SW 1271 (cell line): ENCODE measurements around the gene IER2.
A peak's percentile ranks its signal among the peaks of the same experiment; 100 is the strongest.

Experiments
- DNase-seq, 2 experiments: peaks; one replicate each; lab custom pipeline; 2025; lab: John Stamatoyannopoulos, UW

IER2 gene

GRCh38 chr19:13118424-13119193 is 31.6 kb upstream of the IER2 start:
- DNase-seq, result peak in 1 of 2 experiments; percentile 34

- no peak for DNase-seq
These were observed 30.6 kb upstream of the IER2 start for GRCh38 chr19:13119627-13120026.

- no peak for DNase-seq
These were observed 30.2 kb upstream of the IER2 start for GRCh38 chr19:13120031-13120430.

GRCh38 chr19:13120817-13121216 is 29.4 kb upstream of the IER2 start:
- DNase-seq, result no peak

- DNase-seq, result no peak
These were observed 28.5 kb upstream of the IER2 start for GRCh38 chr19:13121551-13122274.

- DNase-seq, result no peak
These were observed 27.8 kb upstream of the IER2 start for GRCh38 chr19:13122275-13122878.

- DNase-seq, result no peak
These were observed 26.9 kb upstream of the IER2 start for GRCh38 chr19:13122980-13123957.

GRCh38 chr19:13127051-13127450 is 23.2 kb upstream of the IER2 start:
- DNase-seq, result no peak

- DNase-seq, result no peak
These were observed 22.2 kb upstream of the IER2 start for GRCh38 chr19:13127811-13128575.

- no peak for DNase-seq
These were observed 21.6 kb upstream of the IER2 start for GRCh38 chr19:13128583-13128982.

GRCh38 chr19:13129384-13129783 is 20.8 kb upstream of the IER2 start:
- DNase-seq, result no peak

GRCh38 chr19:13130886-13131490 is 19.2 kb upstream of the IER2 start:
- no peak for DNase-seq

GRCh38 chr19:13132471-13133180 is 17.6 kb upstream of the IER2 start:
- DNase-seq, result no peak

GRCh38 chr19:13133241-13133870 is 16.9 kb upstream of the IER2 start:
- DNase-seq, result no peak

- no peak for DNase-seq
These were observed 15.6 kb upstream of the IER2 start for GRCh38 chr19:13134626-13135025.

- DNase-seq, result no peak
These were observed 14.8 kb upstream of the IER2 start for GRCh38 chr19:13135068-13136062.

GRCh38 chr19:13137290-13137794 is 12.9 kb upstream of the IER2 start:
- no peak for DNase-seq
